Activated CD8-positive, alpha-beta memory T cell treated with anti-CD3 and anti-CD28 coated beads for 1 hour (primary cell): ENCODE results near the gene SIX1.

ENCODE experiments used
- DNase-seq, 2 donors: peaks; one replicate each; pipeline ENCODE4 v3.0.0-alpha.2; 2020; ENCODE audit warnings: low read depth in 1 of 2; ENCODE audit errors: extremely low read depth in 1 of 2

The SIX1 gene

GRCh38 chr14:60596139-60596538 is 53.1 kb downstream of the SIX1 start:
- no peak for DNase-seq

GRCh38 chr14:60594062-60594461 is 55.2 kb downstream of the SIX1 start:
- DNase-seq: no peak
